DND-41 (cell line): ENCODE data around the gene HINT3.

Experiments used
- ATAC-seq: fragments of 200-7000 bp; cut with Tn5 transposase; 3 replicates; pipeline ENCODE4 v1.9.1; 2021; ENCODE audit warnings: low read depth; ENCODE audit not compliant: insufficient read depth
- DNase-seq: peaks from one replicate; pipeline ENCODE4 v3.0.0-alpha.2; 2020
- H2AFZ ChIP-seq: 2 replicates; pipeline ENCODE4 v1.6.0; 2012; ENCODE audit warnings: low read depth, low read length
- H3K27ac ChIP-seq: 2 replicates; pipeline ENCODE4 v1.5.1; 2012; ENCODE audit warnings: low read length, inconsistent platforms
- H3K27me3 ChIP-seq: fragments of 200-600 bp; sonication (generic); 2 replicates; pipeline ENCODE4 v1.6.0; 2012; ENCODE audit warnings: low read length, mild to moderate bottlenecking, inconsistent platforms; ENCODE audit not compliant: insufficient read depth, poor library complexity
- H3K36me3 ChIP-seq: 2 replicates; pipeline ENCODE4 v1.5.1; 2012; ENCODE audit warnings: low read length, inconsistent platforms; ENCODE audit not compliant: insufficient read depth
- H3K4me1 ChIP-seq: 2 replicates; pipeline ENCODE4 v1.5.1; 2012; ENCODE audit warnings: mild to moderate bottlenecking, low read length; ENCODE audit not compliant: insufficient read depth
- H3K4me2 ChIP-seq: 2 replicates; pipeline ENCODE4 v1.6.0; 2012; ENCODE audit warnings: mild to moderate bottlenecking, moderate library complexity, low read length, inconsistent platforms; ENCODE audit not compliant: insufficient read depth
- H3K4me3 ChIP-seq, 2 experiments: fragments of 200-600 bp in 1 of 2; shearing (Covaris generic) in 1 of 2; 2 replicates each; pipeline ENCODE4 v1.5.1; 2012 to 2016; ENCODE audit warnings: inconsistent platforms in 2 of 2, low read length in 2 of 2, mild to moderate bottlenecking in 2 of 2, low read depth in 1 of 2, moderate library complexity in 1 of 2
- H3K79me2 ChIP-seq: 2 replicates; pipeline ENCODE4 v1.6.0; 2012; ENCODE audit warnings: low read length, inconsistent platforms; ENCODE audit not compliant: insufficient read depth
- H3K9ac ChIP-seq: 2 replicates; pipeline ENCODE4 v1.6.0; 2012; ENCODE audit warnings: low read depth, mild to moderate bottlenecking, inconsistent platforms, low read length, moderate library complexity
- H3K9me3 ChIP-seq: 2 replicates; pipeline ENCODE4 v1.5.1; 2012; ENCODE audit warnings: low read length, moderate library complexity, mild to moderate bottlenecking, inconsistent platforms; ENCODE audit not compliant: insufficient read depth, severe bottlenecking
- H4K20me1 ChIP-seq: 2 replicates; pipeline ENCODE4 v1.6.0; 2012; ENCODE audit warnings: low read length; ENCODE audit not compliant: insufficient read depth
- CTCF ChIP-seq: IDR thresholded peaks from 2 replicates; pipeline ENCODE4 v1.5.1; 2012; ENCODE audit warnings: borderline replicate concordance, low read length, moderate library complexity, mild to moderate bottlenecking; ENCODE audit not compliant: poor library complexity, severe bottlenecking; ENCODE audit errors: extremely low read depth
- EZH2 ChIP-seq: IDR thresholded peaks from 3 replicates; pipeline ENCODE4 v1.6.1; 2012; ENCODE audit warnings: borderline replicate concordance, low read depth, mild to moderate bottlenecking, moderate library complexity, low read length, inconsistent platforms; ENCODE audit not compliant: severe bottlenecking

HINT3 gene

GRCh38 chr6:126026001-126026400 is 69.4 kb downstream of the HINT3 start:
- Histone ChIP-seq H2AFZ (no peak overlapping the region), H3K27me3 (no peaks in the 10 kb centered on the region), H3K36me3 (peaks cover 17% of the 10 kb centered on the region), H3K9me3 (no peaks in the 10 kb centered on the region), H3K27ac (no peak overlapping the region), H3K9ac (no peak overlapping the region), H3K4me2 (no peak overlapping the region), H3K4me3 (no peak overlapping the region), H4K20me1 (no peaks in the 10 kb centered on the region), H3K4me1 (no peaks in the 10 kb centered on the region), H3K79me2 (no peaks in the 10 kb centered on the region)
- DNase-seq: no peak
- ATAC-seq: no peak
- TF ChIP-seq CTCF (no peak), EZH2 (no peak)

GRCh38 chr6:126027601-126028000 is 71.0 kb downstream of the HINT3 start:
- Histone ChIP-seq H2AFZ (no peak overlapping the region), H3K9ac (no peak overlapping the region), H3K4me1 (no peaks in the 10 kb centered on the region)

More at GRCh38 chr6:126027601-126028000, 71.0 kb downstream of the HINT3 start:
- no peaks in the 10 kb centered on the region for H4K20me1 ChIP-seq
- H3K9me3 ChIP-seq: no peaks in the 10 kb centered on the region
- no peaks in the 10 kb centered on the region for H3K27me3 ChIP-seq
- H3K4me3 ChIP-seq: no peak overlapping the region
- no peak overlapping the region for H3K4me2 ChIP-seq
- TF ChIP-seq CTCF: no peak
- no peak for TF ChIP-seq EZH2
- H3K79me2 ChIP-seq: no peaks in the 10 kb centered on the region
- H3K36me3 ChIP-seq: peaks cover 9% of the 10 kb centered on the region
- ATAC-seq: no peak
- no peak for DNase-seq
- no peak overlapping the region for H3K27ac ChIP-seq
